Left lung (tissue), 10 donors: Measurements from ENCODE around the gene TELO2. TPM values are rescaled to one million over a fixed set of nuclear protein-coding genes. Genes with fewer than 3 reads are reported as not detected.
A peak's percentile ranks its signal among the peaks of the same experiment; 100 is the strongest.

ENCODE experiments used
- ATAC-seq: fragments of 200-7000 bp; cut with Tn5 transposase; one replicate; pipeline ENCODE4 v1.9.1; 2020; ENCODE audit warnings: moderate library complexity
- DNase-seq, 4 donors: peaks; one replicate each; pipeline ENCODE4 v3.0.0-alpha.2; 2013 to 2020
- H3K27ac ChIP-seq, 2 donors: fragments of 200-600 bp; sonication (generic) in 1 of 2; one replicate each; pipeline versions ENCODE4 v1.5.0 to v1.8.0; 2020 to 2021
- H3K27me3 ChIP-seq, 2 donors: fragments of 200-600 bp; sonication (generic) in 1 of 2; one replicate each; pipeline versions ENCODE4 v1.5.0 to v1.8.0; 2020 to 2021
- H3K36me3 ChIP-seq, 2 donors: fragments of 200-600 bp; sonication (generic) in 1 of 2; one replicate each; pipeline versions ENCODE4 v1.5.0 to v1.8.0; 2020 to 2021
- H3K4me1 ChIP-seq, 2 donors: fragments of 200-600 bp; one replicate each; pipeline ENCODE4 v1.8.0; 2021
- H3K4me3 ChIP-seq, 2 donors: fragments of 200-600 bp; sonication (generic) in 1 of 2; one replicate each; pipeline versions ENCODE4 v1.5.0 to v1.8.0; 2020 to 2021; ENCODE audit warnings: mild to moderate bottlenecking in 1 of 2
- H3K9me3 ChIP-seq, 2 donors: fragments of 200-600 bp; sonication (generic) in 1 of 2; one replicate each; pipeline versions ENCODE4 v1.5.0 to v1.8.0; 2020 to 2021
- CTCF ChIP-seq, 2 donors: fragments of 200-600 bp; sonication (generic) in 1 of 2; IDR thresholded peaks; one replicate each; pipeline versions ENCODE4 v1.5.0 to v1.8.0; 2021; ENCODE audit warnings: antibody characterized with exemption in 2 of 2
- intact Hi-C, 2 donors: fragments of 100-400 bp; cut with DNase I; formaldehyde crosslinking; loops; one replicate each; pipeline versions ENCODE4 v1.11.2 to v1.14.2; 2022
- polyA plus RNA-seq, 6 donors: library from polyadenylated mRNA; unstranded; fragments of 120-200 nt; gene quantifications; one replicate each; pipeline ENCODE4 v1.2.1, GENCODE V29; 2013; ENCODE audit not compliant: insufficient read length in 6 of 6
- total RNA-seq, 2 donors: library from RNA; stranded (reverse); fragmentation: NEBNext Ultra II Directional; extraction: Animal tissue kit (Norgen Biotek cat#: 25700); gene quantifications; one replicate each; pipeline ENCODE4 v1.2.1, GENCODE V29; 2021
- donor health status: DM: no; HTN: yes; CAD: no.
- donor health status: DM: no; HTN: no; CAD: no.

TELO2 gene
- total and polyA plus RNA-seq, 8 donors = 24.5 to 49.1 (median 35.1) TPM

- Histone ChIP-seq H3K4me1 (no peaks in the 10 kb centered on the region), H3K4me3 (no peak overlapping the region), H3K27me3 (no peaks in the 10 kb centered on the region), H3K27ac (no peak overlapping the region), H3K9me3 (no peaks in the 10 kb centered on the region), H3K36me3 (peaks cover 0 to 84% of the 10 kb centered on the region in 2 donors)
- no peak for ATAC-seq
- TF ChIP-seq CTCF (IDR thresholded peaks at IDR 0.05) = no peak
- intact Hi-C loops = no loop called here
- DNase-seq = no peak
Observed at GRCh38 chr16:1503110-1503955, 10.2 kb downstream of the TELO2 start.

- peaks cover 0 to 84% of the 10 kb centered on the region in 2 donors for H3K36me3 ChIP-seq
- no peaks in the 10 kb centered on the region for H3K27me3 ChIP-seq
- peaks cover 0 to 6% of the 10 kb centered on the region in 2 donors for H3K4me1 ChIP-seq
- no peaks in the 10 kb centered on the region for H3K9me3 ChIP-seq
- DNase-seq (peak in 1 of 4 donors; percentile 77), ATAC-seq (no peak)
- TF ChIP-seq CTCF (IDR thresholded peaks at IDR 0.05) = no peak
- H3K4me3 ChIP-seq = no peak overlapping the region
- no peak overlapping the region for H3K27ac ChIP-seq
- intact Hi-C loops = no loop called here
Observed at GRCh38 chr16:1505073-1505844, 12.1 kb downstream of the TELO2 start.

- H3K27me3 ChIP-seq = no peaks in the 10 kb centered on the region
- ATAC-seq (no peak), DNase-seq (peak in 1 of 4 donors; percentile 71)
- H3K27ac ChIP-seq = no peak overlapping the region
- peaks cover 0 to 84% of the 10 kb centered on the region in 2 donors for H3K36me3 ChIP-seq
- no peaks in the 10 kb centered on the region for H3K9me3 ChIP-seq
- H3K4me3 ChIP-seq = no peak overlapping the region
- no peak for TF ChIP-seq CTCF (IDR thresholded peaks at IDR 0.05)
- intact Hi-C loops = no loop called here
- H3K4me1 ChIP-seq = peaks cover 0 to 6% of the 10 kb centered on the region in 2 donors
Observed at GRCh38 chr16:1505912-1506311, 12.8 kb downstream of the TELO2 start.

GRCh38 chr16:1506494-1507213 lies 13.5 kb downstream of the TELO2 start:
- no peak for TF ChIP-seq CTCF (IDR thresholded peaks at IDR 0.05)
- ATAC-seq = no peak
- H3K4me3 ChIP-seq = no peak overlapping the region
- H3K27me3 ChIP-seq = no peaks in the 10 kb centered on the region
- H3K36me3 ChIP-seq = peaks cover 0 to 78% of the 10 kb centered on the region in 2 donors
- H3K9me3 ChIP-seq = no peaks in the 10 kb centered on the region
- no peak overlapping the region for H3K27ac ChIP-seq
- peaks cover 0 to 6% of the 10 kb centered on the region in 2 donors for H3K4me1 ChIP-seq
- intact Hi-C loops = no loop called here
- no peak for DNase-seq
